HG03378 (cell line): ENCODE measurements around the gene COL27A1.

Source experiments
- ATAC-seq: cut with Tn5 transposase; IDR thresholded peaks from one replicate; pipeline ENCODE4 v1.9.1; 2021; ENCODE audit warnings: mild to moderate bottlenecking, moderate library complexity; ENCODE audit not compliant: unreplicated experiment

Gene COL27A1

DNA sequence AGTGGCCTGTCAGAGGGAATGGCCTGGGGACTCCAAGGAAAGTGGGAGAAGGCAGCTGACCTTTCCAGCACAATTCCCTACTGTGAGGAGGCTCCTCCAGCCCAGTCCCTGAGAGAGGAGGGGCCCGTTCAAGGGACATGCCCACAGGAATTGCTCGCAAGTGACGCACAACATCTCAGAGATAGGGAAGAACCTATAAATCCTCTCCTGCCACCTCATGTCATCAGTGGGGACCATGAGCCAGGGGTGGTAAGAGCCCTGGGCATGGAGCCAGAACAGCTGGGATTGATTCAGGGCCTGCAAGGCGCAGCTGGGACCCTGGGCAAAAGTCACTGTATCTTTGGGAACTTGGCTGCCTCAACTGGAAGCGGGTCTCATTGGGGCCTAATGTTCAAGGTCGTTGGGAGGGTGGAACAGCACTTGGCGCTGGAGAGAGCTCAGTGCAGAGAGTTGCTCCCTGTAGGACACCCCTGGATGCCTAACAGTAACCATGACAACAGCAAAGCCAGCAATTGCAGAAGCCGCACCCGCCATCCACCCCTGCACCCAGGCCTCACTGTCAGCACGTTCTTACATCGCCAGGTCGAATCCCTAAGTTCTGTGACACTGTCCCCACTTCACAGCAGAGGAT, 126.3 kb downstream of the COL27A1 start:
- no peak for ATAC-seq

DNA sequence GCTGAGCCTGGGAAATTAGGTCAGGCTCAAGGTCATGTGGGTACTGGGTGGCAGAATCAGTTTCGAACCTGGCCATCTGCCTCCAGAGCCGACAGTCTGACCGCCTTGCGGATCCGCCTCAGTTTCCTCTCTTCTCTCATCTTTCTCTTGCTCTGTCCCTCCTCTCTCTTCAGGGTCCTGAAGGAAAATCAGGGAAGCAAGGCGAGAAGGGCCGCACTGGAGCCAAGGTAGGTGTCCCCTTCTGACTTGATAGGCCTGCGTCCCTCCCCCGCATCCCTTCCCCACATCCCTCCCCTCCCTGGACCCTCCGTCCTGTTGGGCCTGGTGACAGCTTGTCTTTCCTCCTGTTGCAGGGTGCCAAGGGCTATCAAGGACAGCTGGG, 126.8 kb downstream of the COL27A1 start:
- ATAC-seq: no peak

DNA sequence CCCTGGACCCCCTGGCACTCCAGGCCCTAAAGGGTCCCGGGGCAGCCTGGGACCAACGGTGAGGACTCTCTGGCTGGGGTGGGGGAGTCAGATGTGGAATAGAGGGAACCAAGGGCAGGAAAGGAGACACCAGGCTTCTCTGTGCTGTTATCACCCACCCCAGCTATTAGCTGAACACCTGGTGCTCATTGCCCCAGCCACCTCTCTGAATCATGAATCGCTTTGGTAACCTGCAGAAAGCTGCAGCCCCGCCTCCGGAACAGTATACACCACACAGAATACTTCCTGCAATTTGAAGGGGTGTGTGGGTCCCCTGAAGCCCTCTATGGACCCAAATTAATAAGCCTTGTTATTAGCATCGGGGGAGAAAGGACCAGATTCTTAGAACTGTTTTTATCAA, 127.2 kb downstream of the COL27A1 start:
- ATAC-seq: no peak

GRCh38 chr9:114282926-114283325, 127.6 kb downstream of the COL27A1 start:
- no peak for ATAC-seq

DNA sequence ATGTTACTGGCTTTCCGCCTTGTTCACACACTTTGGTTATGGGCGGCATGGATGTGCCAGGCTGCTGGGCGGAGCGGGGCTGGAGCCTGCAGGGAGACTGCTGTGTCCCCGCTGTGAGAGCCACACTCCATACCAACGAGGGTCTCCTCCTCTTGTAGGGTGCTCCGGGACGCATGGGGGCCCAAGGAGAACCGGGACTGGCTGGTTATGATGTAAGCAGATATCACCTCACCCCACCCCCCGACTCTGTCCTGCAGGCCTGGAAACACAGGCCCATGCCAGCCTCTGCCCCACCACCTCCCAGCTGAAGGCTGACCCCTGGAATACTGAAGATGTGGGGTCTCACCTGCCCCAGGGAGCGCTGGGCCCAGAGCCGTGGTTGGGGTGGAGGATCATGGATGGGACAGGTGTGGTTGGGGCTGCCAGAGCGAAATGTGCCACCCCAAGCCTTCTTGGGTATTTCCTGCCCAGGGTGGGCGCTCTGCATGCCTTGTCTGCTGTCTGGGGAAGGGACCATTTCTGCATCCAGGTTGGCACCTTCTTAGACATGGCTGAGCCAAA, 128.3 kb downstream of the COL27A1 start:
- ATAC-seq: no peak

DNA sequence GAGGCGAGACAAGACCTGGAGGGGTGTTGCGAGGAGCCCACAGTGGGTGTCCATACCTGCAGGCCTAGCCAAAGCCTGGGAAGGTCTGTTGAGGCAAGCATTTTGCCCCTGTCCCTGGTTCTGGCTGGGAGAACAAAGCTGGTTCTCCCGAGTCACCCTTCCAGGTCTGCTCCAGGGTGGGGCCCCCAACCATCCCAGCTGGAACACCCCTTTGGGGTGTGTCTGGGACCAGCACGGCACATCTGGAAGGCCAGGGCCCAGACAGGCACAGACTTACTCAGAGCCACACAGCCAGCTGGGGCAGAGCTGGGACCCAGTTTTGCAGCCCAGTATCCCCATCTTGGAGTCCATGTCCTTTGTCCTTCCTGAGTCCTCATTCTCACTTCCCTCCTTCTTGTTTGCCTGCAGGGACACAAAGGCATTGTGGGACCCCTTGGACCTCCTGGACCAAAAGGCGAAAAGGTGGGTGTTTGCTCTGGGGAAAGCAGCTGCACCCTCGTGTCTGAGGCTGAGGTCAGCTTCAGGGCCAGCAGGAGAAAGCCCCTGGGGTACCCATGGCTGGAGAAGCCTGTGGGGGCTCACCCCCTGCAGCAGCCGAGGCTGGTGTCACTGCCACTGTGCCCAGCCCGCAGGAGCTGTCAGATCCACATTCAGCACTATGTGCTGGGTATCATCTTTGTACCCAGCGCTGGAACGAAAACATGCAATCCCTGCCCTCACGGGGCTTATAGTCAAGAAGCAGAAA, 129.2 kb downstream of the COL27A1 start:
- no peak for ATAC-seq

- ATAC-seq: no peak
These were observed 130.0 kb downstream of the COL27A1 start for GRCh38 chr9:114285166-114285867.

GRCh38 chr9:114286146-114286679, 130.9 kb downstream of the COL27A1 start:
- ATAC-seq: no peak

DNA sequence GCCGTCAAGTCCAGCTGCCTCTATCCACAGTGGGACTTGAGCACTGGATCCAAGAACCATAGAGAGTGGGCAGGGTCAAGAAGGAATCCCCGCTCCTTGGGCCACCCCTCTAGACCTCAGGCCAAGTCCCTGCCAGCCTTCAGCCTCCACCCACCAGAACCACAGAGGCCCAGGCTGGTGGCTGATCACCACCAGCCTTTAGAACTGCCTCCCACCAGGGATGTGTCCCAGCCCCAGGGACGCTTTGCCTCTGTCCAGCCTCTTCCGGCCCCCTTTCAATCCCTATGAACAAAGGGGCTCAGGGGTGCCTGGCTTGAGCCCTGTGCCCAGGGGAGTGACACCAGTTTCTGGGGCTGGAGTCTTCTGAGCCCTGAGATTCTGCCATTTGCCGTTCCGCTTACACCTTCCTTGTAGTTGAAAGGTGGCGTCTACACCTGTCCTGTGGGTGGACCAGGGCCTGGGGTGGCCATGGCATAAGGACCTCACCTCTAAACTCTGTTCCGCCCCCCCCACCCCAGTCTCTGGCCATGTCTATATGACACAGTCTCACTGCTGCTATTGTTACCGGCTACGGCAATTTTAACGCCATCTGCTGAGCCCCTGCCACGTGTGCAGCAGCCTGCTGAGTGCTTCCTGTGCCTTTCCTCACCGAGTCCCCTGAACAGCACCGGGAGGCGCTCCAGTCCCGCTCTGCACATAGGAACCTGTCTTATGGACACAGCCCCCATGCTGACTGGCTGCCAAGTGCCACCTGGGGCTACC, 131.8 kb downstream of the COL27A1 start:
- no peak for ATAC-seq

GRCh38 chr9:114287763-114288192, 132.4 kb downstream of the COL27A1 start:
- ATAC-seq: no peak

DNA sequence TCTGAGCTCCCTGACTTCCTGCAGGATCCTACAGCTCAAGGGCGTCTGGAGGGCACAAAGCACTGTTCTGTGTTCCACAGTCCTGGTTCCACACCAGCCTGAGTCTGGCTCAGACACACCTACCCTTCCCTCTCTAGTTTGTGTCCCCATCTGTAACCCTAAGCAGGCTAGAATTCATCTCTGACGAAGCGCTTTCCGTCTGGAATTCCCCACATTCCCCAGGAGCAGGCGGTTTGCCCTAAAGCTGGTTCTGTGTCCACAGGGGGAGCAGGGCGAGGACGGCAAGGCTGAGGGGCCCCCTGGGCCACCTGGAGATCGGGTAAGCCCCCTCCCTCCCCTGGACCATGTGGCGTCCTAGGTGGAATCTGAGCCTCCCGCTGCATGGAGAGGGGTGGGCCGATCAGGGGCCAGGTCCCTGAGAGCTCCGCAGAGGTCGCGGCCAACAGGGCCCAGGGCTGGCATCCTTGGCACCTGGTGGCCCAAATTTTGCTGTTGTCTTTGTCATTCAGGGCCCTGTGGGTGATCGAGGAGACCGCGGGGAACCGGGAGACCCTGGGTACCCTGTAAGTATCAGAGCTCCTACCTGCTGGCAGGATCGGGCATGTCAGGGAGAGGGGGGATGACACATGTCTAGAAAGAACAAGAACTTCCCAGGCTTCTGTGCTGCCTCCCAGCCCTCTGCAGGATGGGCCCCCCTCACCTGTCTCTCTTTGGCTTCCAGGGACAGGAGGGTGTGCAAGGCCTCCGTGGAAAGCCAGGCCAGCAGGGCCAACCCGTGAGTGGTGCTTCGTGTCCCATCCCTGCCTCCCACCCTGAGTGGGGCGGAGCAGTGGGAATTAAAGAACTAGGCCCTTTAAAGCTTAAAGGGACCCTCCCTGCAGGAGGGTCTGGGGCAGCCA, 133.1 kb downstream of the COL27A1 start:
- no peak for ATAC-seq

DNA sequence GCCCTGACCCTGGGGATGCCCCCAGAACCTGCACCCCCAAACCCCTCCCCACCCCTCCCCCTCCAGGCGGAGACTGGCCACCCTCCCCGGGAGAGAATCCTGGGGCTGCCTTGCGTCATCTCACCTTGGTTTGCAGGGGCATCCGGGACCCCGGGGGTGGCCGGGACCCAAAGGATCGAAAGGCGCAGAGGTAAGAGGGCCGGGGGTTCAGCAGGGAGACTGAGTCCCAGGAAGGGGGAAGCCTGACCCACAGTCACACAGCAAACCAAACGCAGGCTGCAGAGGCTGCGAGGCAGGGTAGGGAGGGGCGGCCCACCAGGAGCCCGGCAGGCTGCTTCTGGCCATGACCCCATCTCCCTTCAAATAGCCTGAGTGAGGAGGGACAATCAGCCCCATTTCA, 133.8 kb downstream of the COL27A1 start:
- no peak for ATAC-seq

DNA sequence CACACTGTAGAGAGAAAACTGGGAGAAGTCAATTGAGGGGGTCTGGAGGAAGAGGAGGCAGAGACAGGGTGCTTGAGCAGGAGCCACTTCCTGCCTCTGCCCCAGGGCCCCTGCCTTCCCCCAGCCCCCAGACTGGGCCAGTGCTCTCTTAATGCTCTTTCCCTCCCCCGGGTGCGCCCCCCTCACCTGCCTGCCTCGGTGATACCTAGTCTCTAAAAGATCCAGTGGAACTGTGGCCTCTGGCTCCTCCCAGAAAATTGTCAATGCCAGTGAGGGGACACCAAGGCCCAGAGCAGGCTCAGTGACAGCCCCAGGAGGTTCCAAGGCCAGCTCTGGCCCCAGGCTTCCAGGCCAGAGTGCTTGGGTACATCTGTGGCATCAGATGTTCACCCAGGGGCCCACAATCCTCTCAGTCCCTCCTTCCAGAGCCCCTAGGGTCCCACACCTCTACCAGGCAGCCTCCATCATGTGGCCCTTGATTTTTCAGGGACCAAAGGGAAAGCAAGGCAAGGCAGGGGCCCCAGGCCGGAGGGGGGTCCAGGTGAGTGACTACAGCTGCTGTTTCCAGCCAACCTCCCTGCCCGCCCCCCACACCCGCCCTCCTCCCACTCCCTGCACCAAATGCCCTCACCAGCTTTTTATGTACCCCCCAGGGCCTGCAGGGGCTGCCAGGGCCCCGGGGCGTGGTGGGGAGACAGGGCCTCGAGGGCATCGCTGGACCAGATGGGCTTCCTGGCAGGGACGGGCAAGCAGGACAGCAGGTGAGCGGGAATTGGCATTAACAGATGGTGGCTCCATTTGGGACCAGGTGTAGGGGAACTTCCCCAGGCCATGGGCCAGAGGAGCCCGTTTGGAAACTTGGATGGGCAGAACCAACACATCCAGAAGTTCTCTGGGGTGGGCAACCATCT, 134.5 kb downstream of the COL27A1 start:
- ATAC-seq: no peak

- ATAC-seq: no peak
These were observed 135.2 kb downstream of the COL27A1 start for GRCh38 chr9:114290561-114290986.

GRCh38 chr9:114291064-114291474, 135.7 kb downstream of the COL27A1 start:
- no peak for ATAC-seq

GRCh38 chr9:114291886-114292590, 136.7 kb downstream of the COL27A1 start:
- no peak for ATAC-seq

DNA sequence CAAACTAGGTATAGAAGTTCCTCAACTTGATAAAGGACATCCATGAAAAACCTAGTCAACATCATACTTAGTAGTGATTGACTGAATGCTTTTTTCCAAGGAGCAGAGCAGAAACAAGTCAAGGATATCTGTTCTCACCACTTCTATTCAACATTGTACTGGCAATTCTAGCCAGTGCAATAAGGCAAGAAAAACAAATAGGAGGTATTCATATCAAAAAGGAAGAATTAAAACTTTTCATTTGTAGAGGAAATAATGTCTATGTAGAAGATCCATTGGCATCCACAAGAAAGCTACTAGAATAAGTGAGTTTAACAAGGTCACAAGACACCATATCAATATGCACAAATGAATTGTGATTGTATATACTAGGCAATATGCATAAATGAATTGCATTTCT, 139.3 kb downstream of the COL27A1 start:
- no peak for ATAC-seq

DNA sequence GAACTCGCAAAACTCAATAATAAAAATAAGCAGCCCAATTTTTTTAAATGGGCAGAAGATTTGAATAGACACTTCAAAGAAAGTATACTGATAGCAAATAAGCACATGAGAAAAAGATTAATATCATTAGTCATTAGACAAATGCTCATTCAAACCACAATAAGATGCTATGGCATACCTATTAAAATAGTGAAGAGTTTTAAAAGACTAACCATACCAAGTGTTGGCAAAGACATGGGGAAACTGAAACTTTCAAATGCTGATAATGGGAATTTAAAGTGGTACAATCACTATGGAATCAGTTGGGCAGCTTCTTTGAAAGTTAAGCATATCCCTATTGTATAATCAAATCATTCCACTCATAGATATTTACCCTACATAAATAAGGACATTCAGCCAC, 141.0 kb downstream of the COL27A1 start:
- ATAC-seq: no peak
